ENCODE measurements around the gene CLK2. TPM values are rescaled to one million over a fixed set of nuclear protein-coding genes. Genes with fewer than 3 reads are reported as not detected.
A peak's percentile ranks its signal among the peaks of the same experiment; 100 is the strongest.
"Not testable (repeated sequence)": the region's sequence is repeated elsewhere in the genome, so short reads cannot be mapped to it uniquely, and the experiment has no call there.

Gene CLK2
- total RNA-seq, 1 donor from 2014 or later: 23.5 TPM

GRCh38 chr1:155296661-155297060 lies 23.4 kb upstream of the CLK2 start:
- peaks cover 27 to 37% (median 29%) of the 10 kb centered on the region in 3 donors for H3K27me3 ChIP-seq (ENCODE audit: control insufficient read depth in 3 of 3, insufficient read depth in 3 of 3, low read length in 3 of 3)
- peaks cover 4 to 16% (median 8%) of the 10 kb centered on the region in 3 donors for H3K4me1 ChIP-seq (ENCODE audit: control insufficient read depth in 3 of 3, insufficient read depth in 3 of 3, low read length in 3 of 3)
- H3K4me3 ChIP-seq (ENCODE audit: low read length in 3 of 3): no peak overlapping the region
- no peak overlapping the region for H3K9ac ChIP-seq (ENCODE audit: low read depth in 1 of 3, low read length in 3 of 3)
- H3K9me3 ChIP-seq (ENCODE audit: control insufficient read depth in 3 of 3, low read length in 3 of 3): no peaks in the 10 kb centered on the region
- H3K36me3 ChIP-seq (ENCODE audit: control insufficient read depth in 3 of 3, insufficient read depth in 3 of 3, low read length in 3 of 3): no peaks in the 10 kb centered on the region
- H3K27ac ChIP-seq (ENCODE audit: low read depth, low read length): no peak overlapping the region

DNA sequence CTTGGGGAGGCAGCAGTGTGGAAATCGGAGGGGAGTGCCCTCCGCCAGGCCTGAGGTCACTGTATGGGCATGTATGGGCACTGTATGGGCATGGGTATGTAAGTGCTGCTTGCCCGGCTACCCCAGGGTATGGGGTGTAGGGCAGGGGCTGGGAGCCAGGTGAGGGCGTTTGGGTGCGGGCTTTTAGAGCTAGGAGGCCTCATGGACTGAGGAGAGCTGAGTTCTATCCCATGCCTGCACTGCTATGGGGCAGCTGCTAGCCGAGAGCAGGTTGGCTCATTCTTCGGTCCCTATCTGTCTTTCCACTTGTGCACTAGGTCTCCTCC lies 22.6 kb upstream of the CLK2 start:
- H3K36me3 ChIP-seq (ENCODE audit: control insufficient read depth in 3 of 3, insufficient read depth in 3 of 3, low read length in 3 of 3): no peaks in the 10 kb centered on the region
- H3K4me3 ChIP-seq (ENCODE audit: low read length in 3 of 3): no peak overlapping the region
- H3K4me1 ChIP-seq (ENCODE audit: control insufficient read depth in 3 of 3, insufficient read depth in 3 of 3, low read length in 3 of 3): peaks cover 4 to 16% (median 8%) of the 10 kb centered on the region in 3 donors
- H3K27ac ChIP-seq (ENCODE audit: low read depth, low read length): no peak overlapping the region
- H3K9me3 ChIP-seq (ENCODE audit: control insufficient read depth in 3 of 3, low read length in 3 of 3): no peaks in the 10 kb centered on the region
- H3K27me3 ChIP-seq (ENCODE audit: control insufficient read depth in 3 of 3, insufficient read depth in 3 of 3, low read length in 3 of 3): peaks cover 27 to 37% (median 29%) of the 10 kb centered on the region in 3 donors
- no peak overlapping the region for H3K9ac ChIP-seq (ENCODE audit: low read depth in 1 of 3, low read length in 3 of 3)

DNA sequence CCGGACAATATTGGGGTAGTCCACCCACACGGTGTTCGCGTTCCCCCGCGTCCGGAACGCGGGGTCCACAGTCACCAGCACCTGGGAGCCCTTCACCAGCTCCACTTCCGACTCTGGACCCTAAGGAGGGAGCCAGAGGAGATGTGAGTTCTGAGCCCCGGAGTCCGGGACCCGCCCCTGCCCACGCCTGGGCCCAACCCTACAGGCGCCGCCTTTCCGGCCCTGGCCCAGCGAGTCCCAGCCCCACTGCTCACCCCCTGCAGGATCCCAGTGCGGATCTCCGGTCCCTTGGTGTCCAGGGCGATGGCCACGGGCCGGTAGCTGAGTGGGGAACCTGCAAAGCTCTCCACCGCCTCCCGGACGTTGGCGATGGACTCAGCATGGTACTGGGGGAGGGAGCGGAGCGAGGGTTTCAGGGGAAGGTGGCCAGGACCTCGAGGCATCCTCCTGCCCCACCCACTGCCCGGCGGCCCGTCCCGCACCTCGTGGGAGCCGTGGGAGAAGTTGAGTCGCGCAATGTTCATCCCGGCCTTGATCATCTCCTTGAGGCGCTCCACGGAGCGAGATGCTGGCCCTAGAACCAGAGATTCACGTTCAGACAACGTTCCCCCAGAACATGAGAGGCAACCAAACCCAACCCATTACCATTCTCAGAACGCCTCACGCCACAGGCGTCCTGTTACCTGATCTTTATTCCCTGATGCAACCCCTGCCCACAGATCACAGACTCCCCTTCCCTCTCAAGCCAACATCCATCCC lies 22.1 kb upstream of the CLK2 start:
- Histone ChIP-seq H3K4me3 (ENCODE audit: low read length in 3 of 3) (peak overlapping the region in 1 of 3 donors; percentile 13), H3K36me3 (ENCODE audit: control insufficient read depth in 3 of 3, insufficient read depth in 3 of 3, low read length in 3 of 3) (no peaks in the 10 kb centered on the region), H3K27ac (ENCODE audit: low read depth, low read length) (no peak overlapping the region), H3K27me3 (ENCODE audit: control insufficient read depth in 3 of 3, insufficient read depth in 3 of 3, low read length in 3 of 3) (peaks cover 27 to 37% (median 29%) of the 10 kb centered on the region in 3 donors), H3K9ac (ENCODE audit: low read depth in 1 of 3, low read length in 3 of 3) (no peak overlapping the region), H3K4me1 (ENCODE audit: control insufficient read depth in 3 of 3, insufficient read depth in 3 of 3, low read length in 3 of 3) (peaks cover 4 to 16% (median 8%) of the 10 kb centered on the region in 3 donors), H3K9me3 (ENCODE audit: control insufficient read depth in 3 of 3, low read length in 3 of 3) (no peaks in the 10 kb centered on the region)

DNA sequence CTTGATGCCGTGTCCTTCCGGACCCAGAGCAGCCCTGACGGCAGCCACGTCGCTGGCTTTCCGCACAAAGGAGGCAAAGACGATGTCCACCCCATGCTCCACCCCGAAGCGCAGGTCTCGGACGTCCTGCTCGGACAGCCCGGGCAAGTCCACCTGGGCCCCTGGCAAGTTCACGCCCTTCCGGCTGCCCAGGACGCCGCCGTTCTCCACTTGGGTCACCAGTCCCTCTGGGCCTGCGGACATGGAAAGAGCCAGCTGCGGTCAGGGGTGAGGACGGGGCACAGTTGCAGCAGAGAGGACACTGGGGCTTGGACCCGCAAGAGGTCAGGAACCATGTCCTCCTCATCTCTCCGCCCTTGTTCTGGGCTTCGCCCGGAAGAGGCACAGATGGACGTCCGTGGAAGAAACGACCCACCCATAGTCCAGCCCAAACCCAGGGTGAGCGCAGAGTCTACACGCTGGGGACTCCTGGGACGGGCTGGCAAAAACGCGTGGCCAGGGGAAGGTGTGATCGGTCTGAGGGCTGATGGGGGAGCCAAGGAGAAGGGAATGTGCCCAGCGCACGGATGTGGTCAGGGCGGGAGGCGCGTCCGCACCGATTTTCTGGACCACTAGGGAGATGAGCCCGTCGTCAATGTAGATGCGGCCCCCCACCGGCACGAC lies 21.3 kb upstream of the CLK2 start:
- H3K4me1 ChIP-seq (ENCODE audit: control insufficient read depth in 3 of 3, insufficient read depth in 3 of 3, low read length in 3 of 3): peaks cover 4 to 16% (median 8%) of the 10 kb centered on the region in 3 donors
- no peaks in the 10 kb centered on the region for H3K36me3 ChIP-seq (ENCODE audit: control insufficient read depth in 3 of 3, insufficient read depth in 3 of 3, low read length in 3 of 3)
- H3K27ac ChIP-seq (ENCODE audit: low read depth, low read length): no peak overlapping the region
- peaks cover 27 to 37% (median 29%) of the 10 kb centered on the region in 3 donors for H3K27me3 ChIP-seq (ENCODE audit: control insufficient read depth in 3 of 3, insufficient read depth in 3 of 3, low read length in 3 of 3)
- H3K4me3 ChIP-seq (ENCODE audit: low read length in 3 of 3): peak overlapping the region in 1 of 3 donors; percentile 13
- H3K9ac ChIP-seq (ENCODE audit: low read depth in 1 of 3, low read length in 3 of 3): no peak overlapping the region
- no peaks in the 10 kb centered on the region for H3K9me3 ChIP-seq (ENCODE audit: control insufficient read depth in 3 of 3, low read length in 3 of 3)

GRCh38 chr1:155293086-155293749 lies 19.9 kb upstream of the CLK2 start:
- Histone ChIP-seq H3K9ac (ENCODE audit: low read depth in 1 of 3, low read length in 3 of 3) (no peak overlapping the region), H3K4me3 (ENCODE audit: low read length in 3 of 3) (no peak overlapping the region), H3K27me3 (ENCODE audit: control insufficient read depth in 3 of 3, insufficient read depth in 3 of 3, low read length in 3 of 3) (peaks cover 27 to 37% (median 29%) of the 10 kb centered on the region in 3 donors), H3K27ac (ENCODE audit: low read depth, low read length) (no peak overlapping the region), H3K4me1 (ENCODE audit: control insufficient read depth in 3 of 3, insufficient read depth in 3 of 3, low read length in 3 of 3) (peaks cover 4 to 16% (median 8%) of the 10 kb centered on the region in 3 donors), H3K9me3 (ENCODE audit: control insufficient read depth in 3 of 3, low read length in 3 of 3) (no peaks in the 10 kb centered on the region), H3K36me3 (ENCODE audit: control insufficient read depth in 3 of 3, insufficient read depth in 3 of 3, low read length in 3 of 3) (no peaks in the 10 kb centered on the region)

DNA sequence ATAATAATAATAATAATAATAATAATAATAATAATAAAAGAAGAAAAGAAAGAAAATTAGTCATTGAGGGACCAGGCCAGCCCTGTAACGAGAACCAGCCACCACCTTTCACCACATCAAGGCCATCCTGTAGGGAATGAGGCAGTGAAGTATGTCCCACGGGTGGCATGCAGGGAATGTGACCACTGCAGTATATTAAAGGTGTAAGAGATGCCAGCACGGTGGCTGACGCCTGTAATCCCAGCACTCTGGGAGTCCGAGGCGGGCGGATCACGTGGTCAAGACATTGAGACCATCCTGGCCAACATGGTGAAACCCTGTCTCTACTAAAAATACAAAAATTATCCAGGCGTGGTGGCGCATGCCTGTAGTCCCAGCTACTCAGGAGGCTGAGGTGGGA lies 17.7 kb upstream of the CLK2 start:
- not testable (repeated sequence) for H3K9ac ChIP-seq (ENCODE audit: low read depth in 1 of 3, low read length in 3 of 3); H3K4me3 ChIP-seq (ENCODE audit: low read length in 3 of 3); H3K9me3 ChIP-seq (ENCODE audit: control insufficient read depth in 3 of 3, low read length in 3 of 3); H3K27ac ChIP-seq (ENCODE audit: low read depth, low read length); H3K4me1 ChIP-seq (ENCODE audit: control insufficient read depth in 3 of 3, insufficient read depth in 3 of 3, low read length in 3 of 3); H3K36me3 ChIP-seq (ENCODE audit: control insufficient read depth in 3 of 3, insufficient read depth in 3 of 3, low read length in 3 of 3)
- H3K27me3 ChIP-seq (ENCODE audit: control insufficient read depth in 3 of 3, insufficient read depth in 3 of 3, low read length in 3 of 3): peaks cover 23 to 30% (median 26%) of the 10 kb centered on the region in 3 donors

GRCh38 chr1:155287987-155288543 lies 14.8 kb upstream of the CLK2 start:
- peaks cover under 1 to 5% (median 3%) of the 10 kb centered on the region in 3 donors for H3K27me3 ChIP-seq (ENCODE audit: control insufficient read depth in 3 of 3, insufficient read depth in 3 of 3, low read length in 3 of 3)
- H3K36me3 ChIP-seq (ENCODE audit: control insufficient read depth in 3 of 3, insufficient read depth in 3 of 3, low read length in 3 of 3): peaks cover 0 to 3% (median 0%) of the 10 kb centered on the region in 3 donors
- H3K9ac ChIP-seq (ENCODE audit: low read depth in 1 of 3, low read length in 3 of 3): no peak overlapping the region
- no peak overlapping the region for H3K27ac ChIP-seq (ENCODE audit: low read depth, low read length)
- no peaks in the 10 kb centered on the region for H3K9me3 ChIP-seq (ENCODE audit: control insufficient read depth in 3 of 3, low read length in 3 of 3)
- no peak overlapping the region for H3K4me3 ChIP-seq (ENCODE audit: low read length in 3 of 3)
- H3K4me1 ChIP-seq (ENCODE audit: control insufficient read depth in 3 of 3, insufficient read depth in 3 of 3, low read length in 3 of 3): no peaks in the 10 kb centered on the region

GRCh38 chr1:155286544-155286943 lies 13.2 kb upstream of the CLK2 start:
- H3K9me3 ChIP-seq (ENCODE audit: control insufficient read depth in 3 of 3, low read length in 3 of 3): no peaks in the 10 kb centered on the region
- no peak overlapping the region for H3K9ac ChIP-seq (ENCODE audit: low read depth in 1 of 3, low read length in 3 of 3)
- no peak overlapping the region for H3K27ac ChIP-seq (ENCODE audit: low read depth, low read length)
- H3K4me1 ChIP-seq (ENCODE audit: control insufficient read depth in 3 of 3, insufficient read depth in 3 of 3, low read length in 3 of 3): no peaks in the 10 kb centered on the region
- H3K4me3 ChIP-seq (ENCODE audit: low read length in 3 of 3): no peak overlapping the region
- H3K27me3 ChIP-seq (ENCODE audit: control insufficient read depth in 3 of 3, insufficient read depth in 3 of 3, low read length in 3 of 3): no peaks in the 10 kb centered on the region
- peaks cover 0 to 3% (median 0%) of the 10 kb centered on the region in 3 donors for H3K36me3 ChIP-seq (ENCODE audit: control insufficient read depth in 3 of 3, insufficient read depth in 3 of 3, low read length in 3 of 3)

DNA sequence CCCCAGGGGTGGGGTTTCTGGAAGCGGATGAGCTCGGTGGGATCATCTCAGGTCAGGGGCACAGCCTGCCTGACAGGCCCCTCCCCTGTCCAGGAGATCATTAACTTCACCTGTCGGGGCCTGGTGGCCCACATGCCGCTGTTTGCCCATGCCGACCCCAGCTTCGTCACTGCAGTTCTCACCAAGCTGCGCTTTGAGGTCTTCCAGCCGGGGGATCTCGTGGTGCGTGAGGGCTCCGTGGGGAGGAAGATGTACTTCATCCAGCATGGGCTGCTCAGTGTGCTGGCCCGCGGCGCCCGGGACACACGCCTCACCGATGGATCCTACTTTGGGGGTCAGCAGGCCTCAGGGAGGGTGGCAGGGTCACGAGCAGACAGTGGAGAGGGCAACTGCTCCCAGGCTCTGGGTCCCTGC lies 12.3 kb upstream of the CLK2 start:
- peaks cover 0 to 3% (median 0%) of the 10 kb centered on the region in 3 donors for H3K36me3 ChIP-seq (ENCODE audit: control insufficient read depth in 3 of 3, insufficient read depth in 3 of 3, low read length in 3 of 3)
- no peak overlapping the region for H3K27ac ChIP-seq (ENCODE audit: low read depth, low read length)
- no peaks in the 10 kb centered on the region for H3K9me3 ChIP-seq (ENCODE audit: control insufficient read depth in 3 of 3, low read length in 3 of 3)
- H3K9ac ChIP-seq (ENCODE audit: low read depth in 1 of 3, low read length in 3 of 3): no peak overlapping the region
- H3K27me3 ChIP-seq (ENCODE audit: control insufficient read depth in 3 of 3, insufficient read depth in 3 of 3, low read length in 3 of 3): no peaks in the 10 kb centered on the region
- H3K4me3 ChIP-seq (ENCODE audit: low read length in 3 of 3): no peak overlapping the region
- no peaks in the 10 kb centered on the region for H3K4me1 ChIP-seq (ENCODE audit: control insufficient read depth in 3 of 3, insufficient read depth in 3 of 3, low read length in 3 of 3)
